ENCODE data around the gene KIF20B. TPM values are rescaled to one million over a fixed set of nuclear protein-coding genes. Genes with fewer than 3 reads are reported as not detected.

KIF20B gene
- total RNA-seq, 2 experiments from 2014 or later: 17.1 to 18.4 TPM

- H3K27me3 Mint-ChIP-seq: no peaks in the 10 kb centered on the region
- Histone ChIP-seq H3K36me3 (ENCODE audit: insufficient read depth, low read length) (no peaks in the 10 kb centered on the region), H3K27me3 (ENCODE audit: control insufficient read depth in 1 of 2, insufficient read depth in 2 of 2, low read length in 2 of 2) (no peaks in the 10 kb centered on the region), H3K4me1 (ENCODE audit: insufficient read depth, low read length) (no peaks in the 10 kb centered on the region), H3K9me3 (ENCODE audit: control insufficient read depth in 1 of 2, insufficient read depth in 1 of 2, low read length in 2 of 2) (no peaks in the 10 kb centered on the region), H3K4me3 (ENCODE audit: low read length) (no peak overlapping the region), H3K27ac (ENCODE audit: low read depth in 1 of 2, low read length in 2 of 2) (no peak overlapping the region)
- ChIA-PET POLR2A (interaction anchor here (0.6 to 2.3 kb wide), 2 partner anchors 9 to 40 kb away, joined by 3 to 10 read pairs; partner anchors contain the start of gene KIF20B), CTCF (no interaction called here)
- TF ChIP-seq CTCF (IDR thresholded peaks at IDR 0.05): no peak
- DNase-seq: no peak
- no peaks in the 10 kb centered on the region for H3K36me3 Mint-ChIP-seq (ENCODE audit: low read depth)
- H3K27ac Mint-ChIP-seq: no peak overlapping the region
- H3K9me3 Mint-ChIP-seq: no peaks in the 10 kb centered on the region
- intact Hi-C loops (cut with DNase I, micrococcal nuclease): no loop called here
- ATAC-seq (ENCODE audit: poor library complexity): no peak
- H3K4me1 Mint-ChIP-seq (ENCODE audit: low read depth): no peaks in the 10 kb centered on the region
- H3K4me3 Mint-ChIP-seq: no peak overlapping the region
These were observed 9.0 kb upstream of the KIF20B start for GRCh38 chr10:89692416-89692815.

- H3K27me3 Mint-ChIP-seq: no peaks in the 10 kb centered on the region
- intact Hi-C loops (cut with DNase I, micrococcal nuclease): no loop called here
- no peak for TF ChIP-seq CTCF (IDR thresholded peaks at IDR 0.05)
- Histone ChIP-seq H3K27me3 (ENCODE audit: control insufficient read depth in 1 of 2, insufficient read depth in 2 of 2, low read length in 2 of 2) (no peaks in the 10 kb centered on the region), H3K9me3 (ENCODE audit: control insufficient read depth in 1 of 2, insufficient read depth in 1 of 2, low read length in 2 of 2) (no peaks in the 10 kb centered on the region), H3K4me1 (ENCODE audit: insufficient read depth, low read length) (no peaks in the 10 kb centered on the region), H3K36me3 (ENCODE audit: insufficient read depth, low read length) (no peaks in the 10 kb centered on the region), H3K4me3 (ENCODE audit: low read length) (no peak overlapping the region), H3K27ac (ENCODE audit: low read depth in 1 of 2, low read length in 2 of 2) (no peak overlapping the region)
- no peak for ATAC-seq (ENCODE audit: poor library complexity)
- no peak overlapping the region for H3K4me3 Mint-ChIP-seq
- POLR2A ChIA-PET: interaction anchor here (2.3 kb wide), 1 partner anchor 8 kb away, joined by 10 read pairs; the partner anchor contains the start of gene KIF20B
- H3K4me1 Mint-ChIP-seq (ENCODE audit: low read depth): no peaks in the 10 kb centered on the region
- no peak for DNase-seq
- CTCF ChIA-PET: interaction anchor here (0.8 kb wide), 1 partner anchor 44 kb away, joined by 3 read pairs; no protein-coding TSS in a partner anchor
- H3K27ac Mint-ChIP-seq: no peak overlapping the region
- no peaks in the 10 kb centered on the region for H3K36me3 Mint-ChIP-seq (ENCODE audit: low read depth)
- no peaks in the 10 kb centered on the region for H3K9me3 Mint-ChIP-seq
These were observed 8.2 kb upstream of the KIF20B start for GRCh38 chr10:89693176-89693575.

- Histone ChIP-seq H3K27ac (ENCODE audit: low read depth in 1 of 2, low read length in 2 of 2) (no peak overlapping the region), H3K9me3 (ENCODE audit: control insufficient read depth in 1 of 2, insufficient read depth in 1 of 2, low read length in 2 of 2) (no peaks in the 10 kb centered on the region), H3K4me3 (ENCODE audit: low read length) (no peak overlapping the region), H3K4me1 (ENCODE audit: insufficient read depth, low read length) (no peaks in the 10 kb centered on the region), H3K36me3 (ENCODE audit: insufficient read depth, low read length) (no peaks in the 10 kb centered on the region), H3K27me3 (ENCODE audit: control insufficient read depth in 1 of 2, insufficient read depth in 2 of 2, low read length in 2 of 2) (no peaks in the 10 kb centered on the region)
- no peaks in the 10 kb centered on the region for H3K36me3 Mint-ChIP-seq (ENCODE audit: low read depth)
- H3K27me3 Mint-ChIP-seq: no peaks in the 10 kb centered on the region
- no peak for DNase-seq
- no peak overlapping the region for H3K4me3 Mint-ChIP-seq
- ChIA-PET CTCF (no interaction called here), POLR2A (no interaction called here)
- intact Hi-C loops (cut with DNase I, micrococcal nuclease): no loop called here
- ATAC-seq (ENCODE audit: poor library complexity): no peak
- TF ChIP-seq CTCF (IDR thresholded peaks at IDR 0.05): no peak
- H3K4me1 Mint-ChIP-seq (ENCODE audit: low read depth): no peaks in the 10 kb centered on the region
- no peaks in the 10 kb centered on the region for H3K9me3 Mint-ChIP-seq
- no peak overlapping the region for H3K27ac Mint-ChIP-seq
These were observed 6.1 kb upstream of the KIF20B start for GRCh38 chr10:89695307-89695706.

All from CD4-positive, alpha-beta T cell (primary cell).